Small intestine (tissue), 7 donors: Measurements from ENCODE around the gene REX1BD. TPM values are rescaled to one million over a fixed set of nuclear protein-coding genes. Genes with fewer than 3 reads are reported as not detected.

Source experiments
- DNase-seq, 2 donors: peaks; one replicate each; pipeline versions ENCODE4 v3.0.0 to v3.0.0-alpha.2; 2013
- FAIRE-seq: peaks from 2 replicates; lab custom pipeline; 2012; peaks lifted over from hg19 to GRCh38; lab: Jason Lieb, UNC
- H3K27ac ChIP-seq, 3 donors: one replicate each; pipeline ENCODE4 v1.5.1; 2013; ENCODE audit warnings: low read length in 2 of 3, mild to moderate bottlenecking in 2 of 3, control low read depth in 1 of 3, inconsistent platforms in 1 of 3, low read depth in 1 of 3, moderate library complexity in 1 of 3
- H3K27me3 ChIP-seq, 3 donors: one replicate each; pipeline ENCODE4 v1.6.1; 2013; ENCODE audit warnings: low read length in 3 of 3, inconsistent platforms in 1 of 3; ENCODE audit not compliant: control insufficient read depth in 3 of 3, insufficient read depth in 3 of 3
- H3K36me3 ChIP-seq, 3 donors: one replicate each; pipeline ENCODE4 v1.6.1; 2013; ENCODE audit warnings: low read length in 3 of 3, inconsistent platforms in 1 of 3, low read depth in 1 of 3, mild to moderate bottlenecking in 1 of 3, moderate library complexity in 1 of 3; ENCODE audit not compliant: control insufficient read depth in 3 of 3, insufficient read depth in 2 of 3
- H3K4me1 ChIP-seq, 3 donors: one replicate each; pipeline ENCODE4 v1.6.1; 2013; ENCODE audit warnings: low read length in 2 of 3, inconsistent platforms in 1 of 3, low read depth in 1 of 3, mild to moderate bottlenecking in 1 of 3, moderate library complexity in 1 of 3; ENCODE audit not compliant: control insufficient read depth in 3 of 3, insufficient read depth in 2 of 3
- H3K4me3 ChIP-seq, 3 donors: one replicate each; pipeline ENCODE4 v1.5.1; 2013; ENCODE audit warnings: low read length in 3 of 3, control low read depth in 1 of 3, inconsistent platforms in 1 of 3, low read depth in 1 of 3, mild to moderate bottlenecking in 1 of 3, moderate library complexity in 1 of 3
- H3K9me3 ChIP-seq, 2 donors: one replicate each; pipeline ENCODE4 v1.6.1; 2013; ENCODE audit warnings: low read depth in 1 of 2, low read length in 1 of 2; ENCODE audit not compliant: control insufficient read depth in 2 of 2, insufficient read depth in 1 of 2
- WGBS, 3 donors: extraction: QIAGEN DNeasy Blood & Tissue Kit; methylation state at CpG; one replicate each; pipeline ENCODE4 v1.1.7; 2013; 5-methylcytosine and 5-hydroxymethylcytosine counted together
- polyA plus RNA-seq, 4 donors: library from polyadenylated mRNA; stranded (reverse) in 3 of 4; unstranded in 1 of 4; fragments of 200-250 nt in 3 of 4; fragments of 120-200 nt in 1 of 4; gene quantifications; one replicate each; pipeline versions ENCODE4 v1.2.1 to v1.2.3, GENCODE V29; 2013
- donor health status: healthy with polysubstance abuse.
- donor health status: control.
- donor health status: control.
- donor health status: Bipolar disorder and iron deficiency.
- donor health status: healthy.

REX1BD gene
- polyA plus RNA-seq, 4 donors: 46.1 to 102 (median 65.9) TPM

DNA sequence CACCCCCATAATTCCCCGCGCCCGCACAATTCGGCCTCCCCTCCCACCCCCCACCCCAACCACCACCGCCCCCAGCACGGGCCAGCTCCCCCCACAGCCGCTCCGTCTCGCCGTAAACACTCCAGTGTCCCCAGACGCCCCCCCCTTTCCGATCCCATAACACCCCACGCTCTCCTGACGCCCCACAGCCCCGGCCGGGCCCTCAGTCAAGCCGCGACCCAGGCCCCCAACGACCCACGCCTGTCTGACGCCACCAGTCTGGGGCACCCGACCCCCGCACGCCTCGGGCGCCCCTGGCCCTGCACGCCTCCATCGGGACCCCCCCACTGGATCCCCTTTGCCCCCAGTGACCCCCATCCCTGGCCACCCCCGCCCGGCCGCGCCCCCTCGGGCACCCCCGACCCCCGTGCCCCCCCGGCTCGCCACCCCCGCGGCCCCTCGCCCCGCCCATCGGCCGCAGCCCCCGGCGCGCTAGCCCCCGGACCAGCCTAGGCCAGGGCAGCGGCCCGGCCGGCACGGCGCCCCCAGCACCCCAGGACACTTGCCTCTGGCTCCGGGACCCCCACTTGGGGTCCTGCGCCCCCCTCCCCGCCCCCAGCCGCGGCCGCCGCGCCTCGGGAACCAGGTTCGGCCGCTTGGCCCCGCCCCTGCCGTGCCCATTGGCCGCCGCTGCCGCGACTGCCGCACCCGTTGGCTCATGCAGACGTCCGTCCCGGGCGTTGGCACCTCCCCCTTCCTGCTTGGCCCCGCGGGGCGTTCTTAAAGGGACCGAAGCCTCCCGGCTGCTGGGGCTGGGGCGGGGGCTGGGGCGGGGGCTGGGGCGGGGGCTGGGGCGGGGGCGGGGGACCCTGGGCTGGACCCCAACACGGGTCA is 45.4 kb upstream of the REX1BD start, which contains the start of gene FKBP8:
TSS of gene FKBP8 (minus strand) at position 633 of the 873 bp plus-strand sequence. CDS start 1,603 bp downstream, outside the sequence.
- Histone ChIP-seq H3K27ac (peak within 1 kb of the TSS; percentile 63 to 90 (median 75)), H3K4me1 (peaks cover 0 to 12% (median 4%) of the 10 kb centered on the region in 3 donors), H3K9me3 (no peaks in the 10 kb centered on the region), H3K27me3 (no peaks in the 10 kb centered on the region), H3K4me3 (peak within 1 kb of the TSS; percentile 72 to 99 (median 98)), H3K36me3 (peaks cover 0 to 31% (median 10%) of the 10 kb centered on the region in 3 donors)
- DNase-seq (peak; percentile 91 to 95), FAIRE-seq (no peak)
- WGBS, 3 donors: 0 to 2% (median 2%) methylated on average over 15 to 86 of the region's 86 CpGs

GRCh38 chr19:18543814-18544475 is 44.7 kb upstream of the REX1BD start:
- WGBS, 3 donors: 2 to 5% (median 2%) methylated on average over 8 to 12 of the region's 12 CpGs
- DNase-seq: peak; percentile 67 to 94
- Histone ChIP-seq H3K4me1 (peaks cover 0 to 12% (median 4%) of the 10 kb centered on the region in 3 donors), H3K36me3 (peaks cover 0 to 27% (median 10%) of the 10 kb centered on the region in 3 donors), H3K9me3 (no peaks in the 10 kb centered on the region), H3K27me3 (no peaks in the 10 kb centered on the region), H3K27ac (peak overlapping the region in 2 of 3 donors; percentile 75 to 90), H3K4me3 (peak overlapping the region; percentile 29 to 99 (median 98))
- no peak for FAIRE-seq

DNA sequence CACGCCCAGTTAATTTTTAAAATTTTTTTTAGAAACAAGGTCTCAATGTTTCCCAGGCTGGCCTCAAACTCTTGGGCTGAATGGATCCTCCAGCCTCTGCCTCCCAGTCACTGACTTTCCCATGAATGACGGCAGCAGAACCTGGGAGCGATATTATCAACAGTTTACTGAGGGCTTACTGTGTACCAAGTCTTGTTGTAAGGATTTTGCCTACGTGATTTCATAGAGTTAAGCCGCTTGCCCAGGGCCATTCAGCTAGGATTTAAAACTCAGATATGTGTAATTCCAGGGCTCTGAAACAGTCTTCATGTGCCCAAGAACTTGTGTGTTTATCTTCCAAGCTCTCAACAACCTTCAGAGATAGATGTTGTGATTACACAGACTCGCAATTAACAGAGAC is 37.0 kb upstream of the REX1BD start:
- Histone ChIP-seq H3K4me3 (no peak overlapping the region), H3K27me3 (no peaks in the 10 kb centered on the region), H3K4me1 (no peaks in the 10 kb centered on the region), H3K36me3 (no peaks in the 10 kb centered on the region), H3K27ac (no peak overlapping the region), H3K9me3 (no peaks in the 10 kb centered on the region)
- 31 to 54% (median 47%) methylated on average over 6 of the region's 6 CpGs for WGBS, 3 donors
- DNase-seq: no peak
- FAIRE-seq: no peak

GRCh38 chr19:18557411-18558201 is 31.0 kb upstream of the REX1BD start, which contains the start of gene KXD1:
Gene KXD1, plus strand, starts transcription at chr19:18557870. Its CDS starts 4,187 bp downstream, at chr19:18562057.
- Histone ChIP-seq H3K36me3 (peaks cover 0 to 15% (median 5%) of the 10 kb centered on the region in 3 donors), H3K27me3 (no peaks in the 10 kb centered on the region), H3K9me3 (no peaks in the 10 kb centered on the region), H3K4me3 (peak within 1 kb of the TSS; percentile 70 to 79 (median 77)), H3K4me1 (peaks cover 3 to 8% (median 3%) of the 10 kb centered on the region in 3 donors), H3K27ac (peak within 1 kb of the TSS; percentile 81 to 93 (median 91))
- DNase-seq: peak; percentile 98 to 100
- peak; percentile 15 for FAIRE-seq
- 1 to 2% (median 1%) methylated on average over 54 to 58 of the region's 58 CpGs for WGBS, 3 donors

- H3K4me3 ChIP-seq: peak overlapping the region; percentile 70 to 79 (median 77)
- H3K9me3 ChIP-seq: no peaks in the 10 kb centered on the region
- peaks cover 3 to 8% (median 3%) of the 10 kb centered on the region in 3 donors for H3K4me1 ChIP-seq
- FAIRE-seq (no peak), DNase-seq (peak in 1 of 2 donors; percentile 54)
- WGBS, 3 donors: 3% methylated on average over 11 of the region's 11 CpGs
- H3K27me3 ChIP-seq: no peaks in the 10 kb centered on the region
- H3K36me3 ChIP-seq: peaks cover 0 to 19% (median 7%) of the 10 kb centered on the region in 3 donors
- H3K27ac ChIP-seq: peak overlapping the region; percentile 81 to 93 (median 91)
Observed at GRCh38 chr19:18558202-18558555, 30.4 kb upstream of the REX1BD start.

DNA sequence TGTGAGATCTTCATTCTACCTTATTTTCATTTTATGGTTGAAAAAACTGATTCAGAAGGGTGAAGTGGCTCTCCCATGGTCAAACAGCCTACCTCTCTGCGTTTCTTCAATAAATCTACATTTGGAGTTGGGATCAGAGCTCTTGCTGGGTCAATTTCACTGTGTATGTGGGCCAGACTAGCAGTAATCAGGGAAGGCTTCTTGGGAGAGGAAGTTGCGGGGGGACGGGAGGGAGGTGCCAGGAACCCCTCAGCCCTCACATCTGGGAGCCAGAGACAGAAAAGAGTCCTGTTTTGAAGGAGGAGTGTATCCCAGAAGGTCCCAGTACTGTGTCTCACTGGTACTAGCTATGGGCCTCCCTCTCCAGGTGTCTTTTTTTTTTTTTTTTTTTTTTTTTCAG is 30.0 kb upstream of the REX1BD start:
- Histone ChIP-seq H3K36me3 (peaks cover 0 to 23% (median 7%) of the 10 kb centered on the region in 3 donors), H3K27me3 (no peaks in the 10 kb centered on the region), H3K4me1 (peaks cover 3 to 8% (median 3%) of the 10 kb centered on the region in 3 donors), H3K9me3 (no peaks in the 10 kb centered on the region), H3K27ac (peak overlapping the region; percentile 81 to 93 (median 91)), H3K4me3 (peak overlapping the region; percentile 70 to 79 (median 77))
- FAIRE-seq: no peak
- WGBS, 3 donors: 46 to 59% (median 57%) methylated on average over 3 of the region's 3 CpGs
- DNase-seq: no peak

DNA sequence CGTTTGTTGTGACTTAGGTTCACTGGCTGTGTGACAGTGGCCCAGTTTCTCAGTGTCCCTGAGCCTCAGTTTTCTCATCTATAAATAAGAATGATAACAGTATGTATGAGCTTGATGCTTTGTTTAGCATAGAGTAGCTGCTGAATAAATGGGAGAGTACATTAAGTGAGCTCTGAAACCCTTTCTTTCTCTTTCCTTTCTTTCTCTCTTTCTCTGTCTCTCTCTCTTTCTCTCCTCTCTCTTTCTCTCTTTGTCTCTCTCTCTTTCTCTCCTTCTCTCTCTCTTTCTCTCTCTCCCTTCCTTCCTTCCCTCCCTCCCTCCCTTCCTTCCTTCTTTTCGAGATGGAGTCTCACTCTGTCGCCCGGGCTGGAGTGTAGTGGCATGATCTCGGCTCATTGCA is 28.9 kb upstream of the REX1BD start:
- H3K27ac ChIP-seq: no peak overlapping the region
- no peaks in the 10 kb centered on the region for H3K9me3 ChIP-seq
- DNase-seq (no peak), FAIRE-seq (no peak)
- H3K4me1 ChIP-seq: peaks cover 3 to 8% (median 3%) of the 10 kb centered on the region in 3 donors
- H3K4me3 ChIP-seq: no peak overlapping the region
- H3K27me3 ChIP-seq: no peaks in the 10 kb centered on the region
- 61 to 72% (median 69%) methylated on average over 5 of the region's 5 CpGs for WGBS, 3 donors
- H3K36me3 ChIP-seq: peaks cover 2 to 34% (median 10%) of the 10 kb centered on the region in 3 donors
